D721Med (cell line): ENCODE data around the gene WNT11.

Experiments
- DNase-seq: peaks from one replicate; pipeline ENCODE4 v3.0.0; 2011; ENCODE audit warnings: low spot score; ENCODE audit not compliant: insufficient read length
- FAIRE-seq: peaks from 2 replicates; lab custom pipeline; 2011; peaks lifted over from hg19 to GRCh38; lab: Jason Lieb, UNC
- CTCF ChIP-seq: IDR thresholded peaks from 2 replicates; pipeline ENCODE4 v1.5.1; 2012; ENCODE audit warnings: mild to moderate bottlenecking, control low read depth; ENCODE audit not compliant: insufficient read depth; ENCODE audit errors: missing control alignments

Gene WNT11

GRCh38 chr11:76159303-76159937 lies 46.9 kb downstream of the WNT11 start:
- no peak for DNase-seq

GRCh38 chr11:76158394-76159302 lies 47.7 kb downstream of the WNT11 start:
- FAIRE-seq: no peak
- no peak for DNase-seq
- no peak for TF ChIP-seq CTCF

More at GRCh38 chr11:76159303-76159937, 46.9 kb downstream of the WNT11 start:
- FAIRE-seq: no peak
- no peak for TF ChIP-seq CTCF

DNA sequence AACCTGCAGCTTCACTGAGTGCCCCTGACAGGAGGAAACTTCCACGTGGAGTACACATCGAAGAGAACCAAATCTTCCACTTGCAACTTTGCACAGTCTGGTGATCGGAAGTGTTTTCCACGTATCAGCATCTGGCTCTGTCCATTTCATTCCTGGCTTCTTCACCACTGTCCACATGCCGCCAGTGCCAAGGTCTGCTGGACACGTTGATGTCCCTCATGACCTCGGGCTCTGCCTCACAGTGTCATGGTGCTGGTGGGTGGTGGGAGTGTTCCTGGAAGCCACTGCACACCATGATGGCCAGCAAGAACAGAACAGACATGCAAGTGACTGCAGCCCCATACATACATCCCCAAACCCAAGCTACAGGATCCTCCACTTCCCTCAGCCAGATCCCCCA lies 48.4 kb downstream of the WNT11 start:
- TF ChIP-seq CTCF: no peak
- no peak for FAIRE-seq
- DNase-seq: no peak

DNA sequence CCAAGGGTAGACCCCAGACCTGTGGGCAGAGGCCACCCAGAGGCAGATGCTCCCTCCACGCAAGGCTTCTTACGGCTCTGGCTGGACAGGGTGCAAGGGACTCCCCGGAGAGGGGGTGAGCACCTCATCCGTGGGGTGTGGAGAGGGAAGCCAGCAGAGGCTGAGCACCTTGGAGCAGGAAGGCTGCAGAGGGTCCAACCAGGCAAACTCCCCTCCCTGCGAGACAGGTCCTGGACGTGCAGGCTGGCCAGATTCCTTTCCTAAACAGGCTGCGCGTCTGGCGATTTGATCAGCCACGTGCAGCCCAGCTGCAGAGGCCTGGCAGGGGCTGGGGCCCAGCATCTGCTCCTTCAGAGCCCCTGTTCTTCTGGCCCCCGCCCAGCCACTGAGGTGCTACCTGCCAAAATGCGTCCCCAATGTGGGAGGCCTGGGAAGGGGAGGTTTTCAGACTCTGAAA lies 49.3 kb downstream of the WNT11 start:
- FAIRE-seq (no peak), DNase-seq (no peak)
- TF ChIP-seq CTCF: no peak

GRCh38 chr11:76155500-76156227 lies 50.6 kb downstream of the WNT11 start:
- TF ChIP-seq CTCF: no peak
- no peak for FAIRE-seq
- DNase-seq: no peak

GRCh38 chr11:76153571-76153923 lies 52.8 kb downstream of the WNT11 start:
- DNase-seq (no peak), FAIRE-seq (no peak)
- no peak for TF ChIP-seq CTCF
